IMR-90 (cell line): ENCODE data around the gene ARMH2. TPM values are rescaled to one million over a fixed set of nuclear protein-coding genes. Genes with fewer than 3 reads are reported as not detected.

Source experiments
- ATAC-seq: fragments of 200-7000 bp; cut with Tn5 transposase; 2 replicates; pipeline ENCODE4 v1.9.1; 2020; ENCODE audit warnings: low read depth, mild to moderate bottlenecking, moderate library complexity
- BruUV-seq: library from RNA; stranded (reverse); fragments of 400-500 nt; replicated peaks from 2 replicates; lab custom pipeline; 2021; lab: Mats Ljungman, UMichigan
- CTCF ChIA-PET: fragments of 300-600 bp; formaldehyde crosslinking; extraction: SDS; loops from one replicate; lab custom pipeline; 2021; ENCODE audit warnings: antibody characterized with exemption; lab: Yijun Ruan, JAX
- POLR2A ChIA-PET: fragments of 300-600 bp; sonication (Branson Sonifier 250); formaldehyde crosslinking; loops from one replicate; lab custom pipeline; 2022; ENCODE audit warnings: antibody characterized with exemption; ENCODE audit not compliant: unreplicated experiment; lab: Charles Lee
- DNase-seq: peaks from one replicate; pipeline ENCODE4 v3.0.0; 2013
- H2AFZ ChIP-seq: replicated peaks from 2 replicates; pipeline ENCODE3; 2013; ENCODE audit warnings: low read length, mild to moderate bottlenecking; ENCODE audit not compliant: poor library complexity
- H2AK5ac ChIP-seq: 2 replicates; pipeline ENCODE4 v1.6.1; 2013; ENCODE audit warnings: low read depth, low read length, inconsistent platforms
- H2AK9ac ChIP-seq: replicated peaks from 2 replicates; pipeline ENCODE3; 2013; ENCODE audit warnings: mild to moderate bottlenecking, low read depth, low read length, moderate library complexity; ENCODE audit not compliant: poor library complexity
- H2BK120ac ChIP-seq: 2 replicates; pipeline ENCODE4 v1.6.1; 2013; ENCODE audit warnings: low read depth, low read length, inconsistent platforms
- H2BK15ac ChIP-seq: 3 replicates; pipeline ENCODE4 v1.6.1; 2013; ENCODE audit warnings: low read depth, low read length, inconsistent platforms
- H2BK20ac ChIP-seq: 2 replicates; pipeline ENCODE4 v1.6.1; 2013; ENCODE audit warnings: low read depth, mild to moderate bottlenecking, inconsistent platforms, low read length, moderate library complexity
- H2BK5ac ChIP-seq: 2 replicates; pipeline ENCODE4 v1.6.1; 2013; ENCODE audit warnings: mild to moderate bottlenecking, low read depth, low read length, inconsistent platforms; ENCODE audit not compliant: poor library complexity, severe bottlenecking
- H3K14ac ChIP-seq: replicated peaks from 2 replicates; pipeline ENCODE4 v1.6.1; 2013; ENCODE audit warnings: low read depth, low read length, inconsistent platforms
- H3K18ac ChIP-seq: 2 replicates; pipeline ENCODE4 v1.6.1; 2013; ENCODE audit warnings: low read depth, low read length, control low read depth
- H3K23ac ChIP-seq: 2 replicates; pipeline ENCODE4 v1.6.1; 2013; ENCODE audit warnings: low read depth, low read length, inconsistent platforms
- H3K27ac ChIP-seq: 2 replicates; pipeline ENCODE4 v1.5.1; 2013; ENCODE audit warnings: mild to moderate bottlenecking, control low read depth, low read length; ENCODE audit not compliant: insufficient read depth
- H3K27me3 ChIP-seq: 2 replicates; pipeline ENCODE4 v1.6.1; 2013; ENCODE audit warnings: low read length; ENCODE audit not compliant: control insufficient read depth, insufficient read depth
- H3K36me3 ChIP-seq: 2 replicates; pipeline ENCODE4 v1.6.1; 2013; ENCODE audit warnings: low read length, mixed read lengths; ENCODE audit not compliant: control insufficient read depth, insufficient read depth
- H3K4ac ChIP-seq: 2 replicates; pipeline ENCODE4 v1.6.1; 2013; ENCODE audit warnings: low read depth, low read length, inconsistent platforms
- H3K4me1 ChIP-seq: 2 replicates; pipeline ENCODE4 v1.6.1; 2013; ENCODE audit warnings: low read length, mixed read lengths; ENCODE audit not compliant: control insufficient read depth, insufficient read depth
- H3K4me2 ChIP-seq: 2 replicates; pipeline ENCODE4 v1.6.1; 2013; ENCODE audit warnings: low read depth, mild to moderate bottlenecking, control low read depth, low read length, moderate library complexity
- H3K4me3 ChIP-seq: 2 replicates; pipeline ENCODE4 v1.5.1; 2013; ENCODE audit warnings: low read depth, mild to moderate bottlenecking, control low read depth, low read length, moderate library complexity; ENCODE audit not compliant: insufficient read depth
- H3K56ac ChIP-seq: 2 replicates; pipeline ENCODE4 v1.6.1; 2013; ENCODE audit warnings: low read length, inconsistent platforms; ENCODE audit not compliant: insufficient read depth; ENCODE audit errors: extremely low read depth
- H3K79me1 ChIP-seq, 2 experiments: 2 replicates each; pipeline ENCODE4 v1.6.1; 2013; ENCODE audit warnings: low read length in 2 of 2, inconsistent platforms in 1 of 2, low read depth in 1 of 2
- H3K9ac ChIP-seq: 2 replicates; pipeline ENCODE4 v1.6.1; 2013; ENCODE audit warnings: low read depth, low read length, control low read depth
- H3K9me1 ChIP-seq: 2 replicates; pipeline ENCODE4 v1.6.1; 2013; ENCODE audit warnings: low read length, inconsistent platforms; ENCODE audit not compliant: insufficient read depth
- H3K9me3 ChIP-seq: 2 replicates; pipeline ENCODE4 v1.6.1; 2013; ENCODE audit warnings: low read length; ENCODE audit not compliant: control insufficient read depth, insufficient read depth
- H4K20me1 ChIP-seq: 2 replicates; pipeline ENCODE4 v1.6.1; 2013; ENCODE audit warnings: low read length, inconsistent platforms; ENCODE audit not compliant: insufficient read depth
- H4K5ac ChIP-seq: 2 replicates; pipeline ENCODE4 v1.6.1; 2013; ENCODE audit warnings: mild to moderate bottlenecking, low read depth, low read length, control low read depth
- H4K8ac ChIP-seq, 2 experiments: 2 replicates each; pipeline ENCODE4 v1.6.1; 2013; ENCODE audit warnings: low read depth in 2 of 2, low read length in 2 of 2, control low read depth in 1 of 2, inconsistent platforms in 1 of 2
- H4K91ac ChIP-seq: 2 replicates; pipeline ENCODE4 v1.6.1; 2013; ENCODE audit warnings: low read depth, low read length, inconsistent platforms; ENCODE audit not compliant: insufficient read depth
- CHD1 ChIP-seq: IDR thresholded peaks from 2 replicates; pipeline ENCODE4 v1.6.1; 2012; ENCODE audit warnings: low read depth, low read length, improper control_type of control experiment
- FOS ChIP-seq: fragments of 150-350 bp; IDR thresholded peaks from 2 replicates; pipeline ENCODE4 v1.6.1; 2016; ENCODE audit warnings: low read depth, low read length
- MAZ ChIP-seq: IDR thresholded peaks from 2 replicates; pipeline ENCODE4 v1.6.1; 2012; ENCODE audit warnings: low read depth, mild to moderate bottlenecking, low read length, improper control_type of control experiment, moderate library complexity, borderline replicate concordance
- MXI1 ChIP-seq: IDR thresholded peaks from 2 replicates; pipeline ENCODE4 v1.6.1; 2012; ENCODE audit warnings: low read depth, mild to moderate bottlenecking, low read length, moderate library complexity, borderline replicate concordance
- NFE2L2 ChIP-seq: fragments of 150-350 bp; IDR thresholded peaks from 2 replicates; pipeline ENCODE4 v1.6.1; 2016; ENCODE audit warnings: low read depth, mild to moderate bottlenecking, low read length
- POLR2A ChIP-seq: IDR thresholded peaks from 2 replicates; pipeline ENCODE4 v1.6.1; 2012; ENCODE audit warnings: mild to moderate bottlenecking, low read depth, low read length
- RCOR1 ChIP-seq: IDR thresholded peaks from 2 replicates; pipeline ENCODE4 v1.6.1; 2012; ENCODE audit warnings: mild to moderate bottlenecking, low read length, improper control_type of control experiment; ENCODE audit not compliant: insufficient replicate concordance
- RFX5 ChIP-seq: IDR thresholded peaks from 2 replicates; pipeline ENCODE4 v1.8.0; 2012; ENCODE audit warnings: low read depth, mild to moderate bottlenecking, low read length, moderate library complexity
- SMC3 ChIP-seq: fragments of 150-350 bp; IDR thresholded peaks from 2 replicates; pipeline ENCODE4 v1.6.1; 2016; ENCODE audit warnings: low read depth, mild to moderate bottlenecking, antibody characterized with exemption, low read length, moderate library complexity
- WGBS, 2 experiments: methylation state at CpG; one replicate each; pipeline versions ENCODE4 v1.1.5 to v1.1.7; 2013; ENCODE audit warnings: missing lambda C conversion rate in 2 of 2; ENCODE audit not compliant: insufficient read length in 1 of 2; ENCODE audit errors: extremely low coverage in 2 of 2; 5-methylcytosine and 5-hydroxymethylcytosine counted together
- dilution Hi-C: fragments of 300-500 bp; cut with HindIII; formaldehyde crosslinking; loops from one replicate; pipeline ENCODE4 v1.14.3; 2018; ENCODE audit warnings: low sequenced_read_pairs; ENCODE audit not compliant: unreplicated experiment
- in situ Hi-C: fragments of 300-500 bp; cut with MboI; formaldehyde crosslinking; loops from 3 replicates; pipeline ENCODE4 v1.14.3; 2019; ENCODE audit warnings: low sequenced_read_pairs, inconsistent platforms, mixed read lengths
- intact Hi-C: fragments of 100-400 bp; cut with micrococcal nuclease; formaldehyde crosslinking; loops from 2 replicates; pipeline ENCODE4 v1.10.0; 2022
- polyA plus RNA-seq, 3 experiments: library from polyadenylated mRNA; depleted of rRNA; stranded (reverse); fragments of >200 nt; gene quantifications; 2 replicates each; pipeline ENCODE4 v1.2.3, GENCODE V29; 2012; ENCODE audit warnings: low replicate concordance in 1 of 3
- total RNA-seq: library from RNA; depleted of rRNA; stranded (reverse); fragments of >200 nt; gene quantifications from 2 replicates; pipeline ENCODE4 v1.2.3, GENCODE V29; 2012
- TF ChIP-seq, protein P1 (sequence below): fragments of 150-350 bp; IDR thresholded peaks from 2 replicates; pipeline ENCODE4 v1.6.1; 2017; ENCODE audit warnings: mild to moderate bottlenecking, antibody characterized with exemption, low read length, low read depth
- TF ChIP-seq, protein P2 (sequence below): conservative IDR thresholded peaks from 2 replicates; pipeline ENCODE4 v1.5.1; 2012; ENCODE audit warnings: mild to moderate bottlenecking, low read depth, low read length, improper control_type of control experiment

Gene ARMH2
- total and polyA plus RNA-seq, 2 of the 4 experiments (the other 2 are of a cell fraction): not detected

- H2AFZ ChIP-seq: no peak overlapping the region
- no peak overlapping the region for H3K4ac ChIP-seq
- TF ChIP-seq FOS (no peak), RFX5 (no peak), MXI1 (no peak), SMC3 (no peak), MAZ (no peak), POLR2A (no peak), CHD1 (no peak), NFE2L2 (no peak), RCOR1 (no peak)
- TF ChIP-seq, protein P1, sequence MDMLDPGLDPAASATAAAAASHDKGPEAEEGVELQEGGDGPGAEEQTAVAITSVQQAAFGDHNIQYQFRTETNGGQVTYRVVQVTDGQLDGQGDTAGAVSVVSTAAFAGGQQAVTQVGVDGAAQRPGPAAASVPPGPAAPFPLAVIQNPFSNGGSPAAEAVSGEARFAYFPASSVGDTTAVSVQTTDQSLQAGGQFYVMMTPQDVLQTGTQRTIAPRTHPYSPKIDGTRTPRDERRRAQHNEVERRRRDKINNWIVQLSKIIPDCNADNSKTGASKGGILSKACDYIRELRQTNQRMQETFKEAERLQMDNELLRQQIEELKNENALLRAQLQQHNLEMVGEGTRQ: no peak
- TF ChIP-seq, protein P2, sequence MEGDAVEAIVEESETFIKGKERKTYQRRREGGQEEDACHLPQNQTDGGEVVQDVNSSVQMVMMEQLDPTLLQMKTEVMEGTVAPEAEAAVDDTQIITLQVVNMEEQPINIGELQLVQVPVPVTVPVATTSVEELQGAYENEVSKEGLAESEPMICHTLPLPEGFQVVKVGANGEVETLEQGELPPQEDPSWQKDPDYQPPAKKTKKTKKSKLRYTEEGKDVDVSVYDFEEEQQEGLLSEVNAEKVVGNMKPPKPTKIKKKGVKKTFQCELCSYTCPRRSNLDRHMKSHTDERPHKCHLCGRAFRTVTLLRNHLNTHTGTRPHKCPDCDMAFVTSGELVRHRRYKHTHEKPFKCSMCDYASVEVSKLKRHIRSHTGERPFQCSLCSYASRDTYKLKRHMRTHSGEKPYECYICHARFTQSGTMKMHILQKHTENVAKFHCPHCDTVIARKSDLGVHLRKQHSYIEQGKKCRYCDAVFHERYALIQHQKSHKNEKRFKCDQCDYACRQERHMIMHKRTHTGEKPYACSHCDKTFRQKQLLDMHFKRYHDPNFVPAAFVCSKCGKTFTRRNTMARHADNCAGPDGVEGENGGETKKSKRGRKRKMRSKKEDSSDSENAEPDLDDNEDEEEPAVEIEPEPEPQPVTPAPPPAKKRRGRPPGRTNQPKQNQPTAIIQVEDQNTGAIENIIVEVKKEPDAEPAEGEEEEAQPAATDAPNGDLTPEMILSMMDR: no peak
- WGBS, 2 experiments: no CpG with 5 or more reads among the region's 3 CpGs
- no peak overlapping the region for H3K14ac ChIP-seq
- no peak overlapping the region for H3K56ac ChIP-seq
- ChIA-PET CTCF (no interaction called here), POLR2A (no interaction called here)
- H2AK5ac ChIP-seq: no peak overlapping the region
- no peak overlapping the region for H2BK5ac ChIP-seq
- ATAC-seq (no peak), DNase-seq (no peak)
- no peak overlapping the region for H2BK20ac ChIP-seq
- intact Hi-C loops: no loop called here
- no peak overlapping the region for H4K5ac ChIP-seq
- in situ Hi-C loops: no loop called here
- dilution Hi-C loops: no loop called here
- H3K4me3 ChIP-seq: no peak overlapping the region
- no peak overlapping the region for H3K18ac ChIP-seq
- H3K27ac ChIP-seq: no peak overlapping the region
- H3K9me3 ChIP-seq: no peaks in the 10 kb centered on the region
- no peak overlapping the region for H4K91ac ChIP-seq
- H3K27me3 ChIP-seq: no peaks in the 10 kb centered on the region
- H2BK15ac ChIP-seq: no peak overlapping the region
- no peak overlapping the region for H4K8ac ChIP-seq
- H4K20me1 ChIP-seq: no peaks in the 10 kb centered on the region
- no peak overlapping the region for H2BK120ac ChIP-seq
- no peak overlapping the region for H3K9ac ChIP-seq
- H3K9me1 ChIP-seq: no peaks in the 10 kb centered on the region
- H3K4me1 ChIP-seq: peaks cover 2% of the 10 kb centered on the region
- H3K79me1 ChIP-seq: no peaks in the 10 kb centered on the region
- no TSS peak for BruUV-seq
- H2AK9ac ChIP-seq: no peak overlapping the region
- no peak overlapping the region for H3K4me2 ChIP-seq
- no peak overlapping the region for H3K23ac ChIP-seq
- peaks cover 13% of the 10 kb centered on the region for H3K36me3 ChIP-seq
Observed at GRCh38 chr6:24809728-24810127, 11.0 kb upstream of the ARMH2 start.
